ENCODE results near the gene CLCN2. TPM values are rescaled to one million over a fixed set of nuclear protein-coding genes. Genes with fewer than 3 reads are reported as not detected.

Gene CLCN2
- total and polyA plus RNA-seq, 2 of the 8 experiments (the other 6 are each of a cell fraction or from before 2014, with no cell fraction given) = 13.7 to 16.1 TPM

- H3K9ac ChIP-seq (replicated peaks in 1 of 4; ENCODE audit: extremely low read depth in 1 of 4, low read depth in 3 of 4, low read length in 3 of 4) = no peak overlapping the region
- H2BK20ac ChIP-seq (ENCODE audit: low read length) = no peak overlapping the region
- H2BK5ac ChIP-seq (ENCODE audit: low read depth, low read length) = no peak overlapping the region
- 85% methylated on average over 9 of the region's 9 CpGs; no CpG with 5 or more reads in 1 of the 2 experiments for WGBS, 2 experiments (ENCODE audit: extremely low coverage in 1 of 2, insufficient coverage in 1 of 2, insufficient read length in 1 of 2, insufficient replicate concordance in 2 of 2, low coverage in 1 of 2, low lambda C conversion rate in 2 of 2, missing lambda C conversion rate in 1 of 2)
- no peak for FAIRE-seq
- no peak overlapping the region for H3K14ac ChIP-seq (ENCODE audit: insufficient read length)
- H3K4me2 ChIP-seq (ENCODE audit: insufficient read depth in 1 of 2, low read depth in 2 of 2, low read length in 2 of 2) = no peak overlapping the region
- no peaks in the 10 kb centered on the region for H3K79me2 ChIP-seq (ENCODE audit: control insufficient read depth in 1 of 2, insufficient read depth in 2 of 2, low read length in 2 of 2)
- no peaks in the 10 kb centered on the region for H3K9me3 ChIP-seq (ENCODE audit: insufficient read depth in 2 of 2, low read depth in 1 of 2, low read length in 1 of 2)
- no peak overlapping the region for H3K4me3 ChIP-seq (ENCODE audit: extremely low read depth in 1 of 4, insufficient read depth in 2 of 4, low read depth in 3 of 4, low read length in 4 of 4)
- H3K56ac ChIP-seq (replicated peaks; ENCODE audit: insufficient read length, low read depth, low read length) = no peak overlapping the region
- no peak overlapping the region for H3K23ac ChIP-seq (ENCODE audit: insufficient read length)
- no peak overlapping the region for H3K27ac ChIP-seq (ENCODE audit: low read depth, low read length)
- H3K27me3 ChIP-seq (replicated peaks in 1 of 4; ENCODE audit: control insufficient read depth in 3 of 4, extremely low read depth in 1 of 4, insufficient read depth in 3 of 4, low read length in 3 of 4) = peaks cover 27 to 37% (median 33%) of the 10 kb centered on the region in 4 experiments
- no peak overlapping the region for H2AFZ ChIP-seq (ENCODE audit: low read length)
- H3K4me1 ChIP-seq (replicated peaks in 1 of 4; ENCODE audit: control insufficient read depth in 3 of 4, insufficient read depth in 4 of 4, low read length in 3 of 4) = peaks cover 0 to 13% (median 11%) of the 10 kb centered on the region in 4 experiments; a peak in 6 of 7 replicates
- no peaks in the 10 kb centered on the region for H3K36me3 ChIP-seq (ENCODE audit: control insufficient read depth in 2 of 4, insufficient read depth in 4 of 4, low read length in 3 of 4)
- H4K8ac ChIP-seq (ENCODE audit: extremely low read depth, insufficient read depth, low read length) = no peak overlapping the region
- H2AK5ac ChIP-seq (ENCODE audit: low read depth, low read length) = no peak overlapping the region
- H3K4ac ChIP-seq (replicated peaks; ENCODE audit: insufficient read length, low read depth, low read length) = no peak overlapping the region
- no peak overlapping the region for H4K5ac ChIP-seq (ENCODE audit: insufficient read length, low read depth, low read length)
- no peak overlapping the region for H2BK15ac ChIP-seq (ENCODE audit: low read length)
- no peak overlapping the region for H2BK120ac ChIP-seq (replicated peaks; ENCODE audit: low read depth, low read length)
- H4K91ac ChIP-seq (replicated peaks; ENCODE audit: insufficient read length, low read length) = no peak overlapping the region
- peaks cover 14% of the 10 kb centered on the region; the same call in 1 of the 2 replicates for H3K23me2 ChIP-seq (ENCODE audit: low read depth, low read length)
- no peak for DNase-seq (ENCODE audit: low read depth in 1 of 2, low spot score in 2 of 2)
- H2BK12ac ChIP-seq (ENCODE audit: low read depth, low read length) = no peak overlapping the region
- ChIA-PET CTCF (ENCODE audit: partially characterized antibody) (interaction anchor here (0.9 to 8.3 kb wide), 13 partner anchors 11 to 177 kb away, joined by 3 to 78 read pairs (median 5); partner anchors contain the start of gene EPHB3), POLR2A (ENCODE audit: partially characterized antibody) (interaction anchor here (0.9 to 1.0 kb wide), 2 partner anchors 9 to 39 kb away, joined by 3 read pairs; no protein-coding TSS in a partner anchor)
- no peak for TF ChIP-seq ZNF274 (IDR thresholded peaks at IDR 0.05; ENCODE audit: borderline replicate concordance, extremely low read depth, low read length)
- TF ChIP-seq GABPA (IDR thresholded peaks at IDR 0.05; ENCODE audit: borderline replicate concordance, insufficient read depth, low read length) = no peak
- no peak for TF ChIP-seq SAP30 (IDR thresholded peaks at IDR 0.05; ENCODE audit: insufficient read depth, insufficient replicate concordance, low read length)
- no peaks in the 10 kb centered on the region for H3K79me1 ChIP-seq (ENCODE audit: low read depth, low read length)
- H3K18ac ChIP-seq (ENCODE audit: extremely low read depth, low read length) = no peak overlapping the region
- H4K20me1 ChIP-seq (replicated peaks in 1 of 2; ENCODE audit: control insufficient read depth in 1 of 2, insufficient read depth in 2 of 2, low read length in 2 of 2) = peaks cover 2 to 9% of the 10 kb centered on the region in 2 experiments
Observed at GRCh38 chr3:184384342-184384741, 22.9 kb upstream of the CLCN2 start.
